Mesenchymal stem cell (in vitro differentiated cells and primary cell): Measurements from ENCODE around the gene AUTS2.

Experiments used
- DNase-seq: peaks from one replicate; pipeline ENCODE4 v3.0.0-alpha.2; 2013
- H2AFZ ChIP-seq: one replicate; pipeline ENCODE4 v1.6.1; 2013; ENCODE audit warnings: low read depth, mild to moderate bottlenecking, control low read depth, inconsistent platforms, low read length, moderate library complexity
- H2AK5ac ChIP-seq: 2 replicates; pipeline ENCODE4 v1.6.1; 2013; ENCODE audit warnings: low read length, moderate library complexity, mild to moderate bottlenecking, inconsistent platforms; ENCODE audit not compliant: severe bottlenecking
- H2BK120ac ChIP-seq: one replicate; pipeline ENCODE4 v1.6.1; 2013; ENCODE audit warnings: low read depth, mild to moderate bottlenecking, inconsistent platforms, low read length, moderate library complexity
- H2BK12ac ChIP-seq, 2 experiments: one replicate each; pipeline ENCODE4 v1.6.1; 2013; ENCODE audit warnings: inconsistent platforms in 2 of 2, low read length in 2 of 2, mild to moderate bottlenecking in 2 of 2, moderate library complexity in 2 of 2, control low read depth in 1 of 2
- H2BK15ac ChIP-seq: one replicate; pipeline ENCODE4 v1.6.1; 2013; ENCODE audit warnings: mild to moderate bottlenecking, low read depth, inconsistent platforms; ENCODE audit not compliant: poor library complexity, severe bottlenecking
- H2BK5ac ChIP-seq: 2 replicates; pipeline ENCODE4 v1.6.1; 2013; ENCODE audit warnings: low read depth, mild to moderate bottlenecking, low read length, control low read depth, inconsistent platforms; ENCODE audit not compliant: poor library complexity, severe bottlenecking
- H3K14ac ChIP-seq, 2 experiments: one replicate each; pipeline ENCODE4 v1.6.1; 2013; ENCODE audit warnings: inconsistent platforms in 2 of 2, low read length in 2 of 2, control low read depth in 1 of 2, mild to moderate bottlenecking in 1 of 2, moderate library complexity in 1 of 2
- H3K18ac ChIP-seq, 2 experiments: one replicate each; pipeline ENCODE4 v1.6.1; 2013; ENCODE audit warnings: inconsistent platforms in 2 of 2, low read length in 2 of 2, control low read depth in 1 of 2, low read depth in 1 of 2, mild to moderate bottlenecking in 1 of 2
- H3K23ac ChIP-seq, 2 experiments: one replicate each; pipeline ENCODE4 v1.6.1; 2013; ENCODE audit warnings: inconsistent platforms in 2 of 2, low read length in 2 of 2, mild to moderate bottlenecking in 2 of 2, moderate library complexity in 2 of 2, control low read depth in 1 of 2
- H3K27ac ChIP-seq: 2 replicates; pipeline ENCODE4 v1.5.1; 2013; ENCODE audit warnings: mild to moderate bottlenecking, moderate library complexity, low read length, control low read depth, inconsistent platforms; ENCODE audit not compliant: poor library complexity, severe bottlenecking
- H3K27me3 ChIP-seq, 2 experiments: 2 replicates each; pipeline versions ENCODE4 v1.6.1 to v1.7.0; 2013; ENCODE audit warnings: low read length in 2 of 2, mild to moderate bottlenecking in 2 of 2, moderate library complexity in 2 of 2, control low read depth in 1 of 2, inconsistent platforms in 1 of 2; ENCODE audit not compliant: control insufficient read depth in 1 of 2, insufficient read depth in 1 of 2
- H3K36me3 ChIP-seq, 2 experiments: 2 replicates each; pipeline versions ENCODE4 v1.6.1 to v1.7.0; 2013; ENCODE audit warnings: low read length in 2 of 2, control low read depth in 1 of 2, inconsistent platforms in 1 of 2, low read depth in 1 of 2, mild to moderate bottlenecking in 1 of 2; ENCODE audit not compliant: insufficient read depth in 2 of 2, control insufficient read depth in 1 of 2
- H3K4ac ChIP-seq, 2 experiments: one replicate each; pipeline ENCODE4 v1.6.1; 2013; ENCODE audit warnings: inconsistent platforms in 2 of 2, low read length in 2 of 2, mild to moderate bottlenecking in 2 of 2, moderate library complexity in 2 of 2, control low read depth in 1 of 2, low read depth in 1 of 2
- H3K4me1 ChIP-seq: 2 replicates; pipeline ENCODE4 v1.6.1; 2013; ENCODE audit warnings: low read depth, low read length, control low read depth; ENCODE audit not compliant: control insufficient read depth, insufficient read depth
- H3K4me2 ChIP-seq: 2 replicates; pipeline ENCODE4 v1.6.1; 2013; ENCODE audit warnings: low read length, mild to moderate bottlenecking, inconsistent platforms; ENCODE audit not compliant: poor library complexity, severe bottlenecking
- H3K4me3 ChIP-seq, 2 experiments: 2 replicates each; pipeline versions ENCODE4 v1.5.1 to v1.7.0; 2013; ENCODE audit warnings: low read length in 2 of 2, mild to moderate bottlenecking in 2 of 2, control low read depth in 1 of 2, low read depth in 1 of 2; ENCODE audit not compliant: insufficient read depth in 1 of 2
- H3K79me1 ChIP-seq: replicated peaks from 2 replicates; pipeline ENCODE4 v1.6.1; 2013; ENCODE audit warnings: mild to moderate bottlenecking, control low read depth, low read length, inconsistent platforms; ENCODE audit not compliant: poor library complexity, severe bottlenecking
- H3K9ac ChIP-seq: 2 replicates; pipeline ENCODE4 v1.7.0; 2013; ENCODE audit warnings: mild to moderate bottlenecking, low read length, moderate library complexity
- H3K9me3 ChIP-seq: 2 replicates; pipeline ENCODE4 v1.7.0; 2013; ENCODE audit warnings: mild to moderate bottlenecking, low read length; ENCODE audit not compliant: control insufficient read depth
- H4K8ac ChIP-seq: one replicate; pipeline ENCODE4 v1.6.1; 2013; ENCODE audit warnings: inconsistent platforms, mild to moderate bottlenecking, low read length, moderate library complexity
- H4K91ac ChIP-seq: one replicate; pipeline ENCODE4 v1.6.1; 2013; ENCODE audit warnings: mild to moderate bottlenecking, low read length, inconsistent platforms
- WGBS: methylation state at CpG from one replicate; pipeline ENCODE4 v1.1.7; 2013; ENCODE audit warnings: mixed read lengths; 5-methylcytosine and 5-hydroxymethylcytosine counted together

Gene AUTS2

GRCh38 chr7:69919426-69920111 lies 321.3 kb downstream of the AUTS2 start:
- Histone ChIP-seq H3K9ac (no peak overlapping the region), H3K9me3 (peaks cover 7% of the 10 kb centered on the region), H3K4me3 (no peak overlapping the region), H3K14ac (no peak overlapping the region), H2AFZ (no peak overlapping the region), H3K27me3 (no peaks in the 10 kb centered on the region), H4K91ac (no peak overlapping the region), H3K4me2 (no peak overlapping the region), H2BK12ac (no peak overlapping the region), H3K4me1 (peaks cover 2% of the 10 kb centered on the region), H2BK5ac (no peak overlapping the region), H3K23ac (no peak overlapping the region), H3K4ac (no peak overlapping the region), H4K8ac (no peak overlapping the region), H3K27ac (no peak overlapping the region), H3K36me3 (no peaks in the 10 kb centered on the region), H3K18ac (no peak overlapping the region), H3K79me1 (peaks cover 8% of the 10 kb centered on the region), H2AK5ac (no peak overlapping the region), H2BK15ac (no peak overlapping the region), H2BK120ac (no peak overlapping the region)
- no peak for DNase-seq
- WGBS, result 80% methylated on average over 4 of the region's 4 CpGs

- no peak overlapping the region for H3K27ac ChIP-seq
- H2BK120ac ChIP-seq, result no peak overlapping the region
- H3K4me1 ChIP-seq, result peaks cover 2% of the 10 kb centered on the region
- no peak overlapping the region for H4K8ac ChIP-seq
- no peak overlapping the region for H2BK12ac ChIP-seq
- no peak overlapping the region for H2BK5ac ChIP-seq
- H3K23ac ChIP-seq, result no peak overlapping the region
- H3K4me3 ChIP-seq, result no peak overlapping the region
- no peak for DNase-seq
- H2AK5ac ChIP-seq, result no peak overlapping the region
- no peak overlapping the region for H2AFZ ChIP-seq
- H3K4me2 ChIP-seq, result no peak overlapping the region
- no peak overlapping the region for H3K18ac ChIP-seq
- 85% methylated on average over 3 of the region's 3 CpGs for WGBS
- H3K36me3 ChIP-seq, result no peaks in the 10 kb centered on the region
- H3K14ac ChIP-seq, result no peak overlapping the region
- H3K9me3 ChIP-seq, result peaks cover 11% of the 10 kb centered on the region
- no peak overlapping the region for H2BK15ac ChIP-seq
- H4K91ac ChIP-seq, result no peak overlapping the region
- peaks cover 6% of the 10 kb centered on the region for H3K79me1 ChIP-seq
- no peak overlapping the region for H3K4ac ChIP-seq
- H3K9ac ChIP-seq, result no peak overlapping the region
- no peaks in the 10 kb centered on the region for H3K27me3 ChIP-seq
These were observed 322.5 kb downstream of the AUTS2 start for GRCh38 chr7:69920797-69921196.

- Histone ChIP-seq H2AK5ac (no peak overlapping the region), H3K9me3 (peaks cover 11% of the 10 kb centered on the region), H3K9ac (no peak overlapping the region), H2BK15ac (no peak overlapping the region), H4K8ac (no peak overlapping the region), H2BK12ac (no peak overlapping the region), H4K91ac (no peak overlapping the region), H3K4ac (no peak overlapping the region), H2BK5ac (no peak overlapping the region), H3K27me3 (no peaks in the 10 kb centered on the region), H3K14ac (no peak overlapping the region), H2BK120ac (no peak overlapping the region), H2AFZ (no peak overlapping the region), H3K36me3 (no peaks in the 10 kb centered on the region), H3K79me1 (peaks cover 5% of the 10 kb centered on the region), H3K18ac (no peak overlapping the region), H3K4me1 (peaks cover 2% of the 10 kb centered on the region), H3K4me3 (no peak overlapping the region), H3K27ac (no peak overlapping the region), H3K4me2 (no peak overlapping the region), H3K23ac (no peak overlapping the region)
- WGBS, result 73% methylated on average over 3 of the region's 6 CpGs
- DNase-seq, result no peak
These were observed 323.9 kb downstream of the AUTS2 start for GRCh38 chr7:69922026-69922803.

GRCh38 chr7:69927461-69927860 lies 329.2 kb downstream of the AUTS2 start:
- no peak for DNase-seq
- Histone ChIP-seq H3K4me1 (no peaks in the 10 kb centered on the region), H3K4me3 (no peak overlapping the region), H2AK5ac (no peak overlapping the region), H4K8ac (no peak overlapping the region), H3K27ac (no peak overlapping the region), H3K27me3 (no peaks in the 10 kb centered on the region), H3K14ac (no peak overlapping the region), H2BK12ac (no peak overlapping the region), H3K4ac (no peak overlapping the region), H3K9me3 (peaks cover 11% of the 10 kb centered on the region), H2AFZ (no peak overlapping the region), H3K18ac (no peak overlapping the region), H3K36me3 (peaks cover 2 to 5% of the 10 kb centered on the region in 2 experiments), H3K4me2 (no peak overlapping the region), H4K91ac (no peak overlapping the region), H2BK15ac (no peak overlapping the region), H3K9ac (no peak overlapping the region), H3K79me1 (peaks cover 18% of the 10 kb centered on the region), H3K23ac (no peak overlapping the region), H2BK5ac (no peak overlapping the region), H2BK120ac (no peak overlapping the region)
- 91% methylated on average over 10 of the region's 10 CpGs for WGBS
